ENCODE measurements around the gene OMA1. TPM values are rescaled to one million over a fixed set of nuclear protein-coding genes. Genes with fewer than 3 reads are reported as not detected.

OMA1 gene
- total and polyA plus RNA-seq, 12 donors: 16.2 to 44.9 (median 32.3) TPM

GRCh38 chr1:58476179-58476578 is 70.3 kb downstream of the OMA1 start:
- H3K27ac ChIP-seq: no peak overlapping the region
- no peaks in the 10 kb centered on the region for H3K36me3 ChIP-seq (replicated peaks in 1 of 2)
- intact Hi-C loops (cut with DNase I): no loop called here
- DNase-seq: no peak
- TF ChIP-seq CTCF (IDR thresholded peaks at IDR 0.05): no peak
- no peak for TF ChIP-seq POLR2A (IDR thresholded peaks at IDR 0.05)
- H3K4me1 ChIP-seq (replicated peaks in 1 of 2): no peaks in the 10 kb centered on the region
- no peak overlapping the region for H3K4me3 ChIP-seq
- 82 to 91% (median 88%) methylated on average over 3 of the region's 3 CpGs for WGBS, 4 donors
- no peaks in the 10 kb centered on the region for H3K9me3 ChIP-seq (replicated peaks in 1 of 3)
- H3K27me3 ChIP-seq: no peaks in the 10 kb centered on the region

GRCh38 chr1:58469476-58469875 is 77.0 kb downstream of the OMA1 start:
- Histone ChIP-seq H3K27me3 (no peaks in the 10 kb centered on the region), H3K27ac (no peak overlapping the region), H3K9me3 (replicated peaks in 1 of 3) (no peaks in the 10 kb centered on the region), H3K4me1 (replicated peaks in 1 of 2) (no peaks in the 10 kb centered on the region), H3K36me3 (replicated peaks in 1 of 2) (no peaks in the 10 kb centered on the region), H3K4me3 (no peak overlapping the region)
- TF ChIP-seq CTCF (IDR thresholded peaks at IDR 0.05) (no peak), POLR2A (IDR thresholded peaks at IDR 0.05) (no peak)
- 65 to 86% (median 76%) methylated on average over 3 of the region's 3 CpGs for WGBS, 4 donors
- intact Hi-C loops (cut with DNase I): no loop called here
- no peak for DNase-seq

- Histone ChIP-seq H3K9me3 (replicated peaks in 1 of 3) (no peaks in the 10 kb centered on the region), H3K36me3 (replicated peaks in 1 of 2) (no peaks in the 10 kb centered on the region), H3K4me3 (no peak overlapping the region), H3K27me3 (no peaks in the 10 kb centered on the region), H3K27ac (no peak overlapping the region), H3K4me1 (replicated peaks in 1 of 2) (no peaks in the 10 kb centered on the region)
- no peak for DNase-seq
- intact Hi-C loops (cut with DNase I): no loop called here
- TF ChIP-seq CTCF (IDR thresholded peaks at IDR 0.05) (no peak), POLR2A (IDR thresholded peaks at IDR 0.05) (no peak)
These were observed 77.5 kb downstream of the OMA1 start for GRCh38 chr1:58469016-58469415.

GRCh38 chr1:58468612-58469011 is 77.9 kb downstream of the OMA1 start:
- no peak for DNase-seq
- no peaks in the 10 kb centered on the region for H3K36me3 ChIP-seq (replicated peaks in 1 of 2)
- WGBS, 4 donors: 72 to 83% (median 72%) methylated on average over 5 of the region's 5 CpGs
- H3K27me3 ChIP-seq: no peaks in the 10 kb centered on the region
- no peaks in the 10 kb centered on the region for H3K9me3 ChIP-seq (replicated peaks in 1 of 3)
- H3K4me1 ChIP-seq (replicated peaks in 1 of 2): no peaks in the 10 kb centered on the region
- H3K4me3 ChIP-seq: no peak overlapping the region
- intact Hi-C loops (cut with DNase I): no loop called here
- H3K27ac ChIP-seq: no peak overlapping the region
- TF ChIP-seq POLR2A (IDR thresholded peaks at IDR 0.05) (no peak), CTCF (IDR thresholded peaks at IDR 0.05) (no peak)

Measured in adrenal gland (tissue), 12 donors.